HPDE6-E6E7 (cell line): ENCODE data around the gene RAI14.
"Not testable (repeated sequence)": the region's sequence is repeated elsewhere in the genome, so short reads cannot be mapped to it uniquely, and the experiment has no call there.

Experiments used
- DNase-seq: peaks from one replicate; pipeline ENCODE4 v3.0.0; 2011; ENCODE audit warnings: missing footprints; ENCODE audit errors: extremely low spot score

The RAI14 gene

GRCh38 chr5:34770486-34770885 lies 114.4 kb downstream of the RAI14 start:
- no peak for DNase-seq

- no peak for DNase-seq
Observed at GRCh38 chr5:34771076-34771475, 114.9 kb downstream of the RAI14 start.

GRCh38 chr5:34772267-34773098 lies 116.4 kb downstream of the RAI14 start:
- DNase-seq, result no peak

GRCh38 chr5:34774139-34774538 lies 118.0 kb downstream of the RAI14 start:
- no peak for DNase-seq

- DNase-seq, result not testable (repeated sequence)
Observed at GRCh38 chr5:34774678-34775077, 118.5 kb downstream of the RAI14 start.

GRCh38 chr5:34775886-34776285 lies 119.8 kb downstream of the RAI14 start:
- no peak for DNase-seq

GRCh38 chr5:34778091-34778850 lies 122.1 kb downstream of the RAI14 start:
- DNase-seq, result no peak

GRCh38 chr5:34783892-34784291 lies 127.8 kb downstream of the RAI14 start:
- DNase-seq, result not testable (repeated sequence)

GRCh38 chr5:34787035-34787434 lies 130.9 kb downstream of the RAI14 start:
- DNase-seq, result no peak

- DNase-seq, result no peak
Observed at GRCh38 chr5:34789021-34789531, 132.9 kb downstream of the RAI14 start.

GRCh38 chr5:34789639-34790038 lies 133.5 kb downstream of the RAI14 start:
- DNase-seq, result no peak

- DNase-seq, result no peak
Observed at GRCh38 chr5:34790069-34790468, 133.9 kb downstream of the RAI14 start.

GRCh38 chr5:34791761-34792244 lies 135.7 kb downstream of the RAI14 start:
- DNase-seq, result no peak

GRCh38 chr5:34802834-34803563 lies 146.9 kb downstream of the RAI14 start:
- DNase-seq, result no peak

GRCh38 chr5:34803974-34804732 lies 148.0 kb downstream of the RAI14 start:
- no peak for DNase-seq

- DNase-seq, result no peak
Observed at GRCh38 chr5:34804913-34805312, 148.8 kb downstream of the RAI14 start.

GRCh38 chr5:34806532-34806931 lies 150.4 kb downstream of the RAI14 start:
- DNase-seq, result no peak

GRCh38 chr5:34811706-34812105 lies 155.6 kb downstream of the RAI14 start:
- no peak for DNase-seq

GRCh38 chr5:34813509-34813908 lies 157.4 kb downstream of the RAI14 start:
- DNase-seq, result no peak

GRCh38 chr5:34817558-34818351 lies 161.6 kb downstream of the RAI14 start:
- no peak for DNase-seq
